ENCODE data around the gene PTPRJ. TPM values are rescaled to one million over a fixed set of nuclear protein-coding genes. Genes with fewer than 3 reads are reported as not detected.

PTPRJ gene
- total and polyA plus RNA-seq, 2 donors (not counting 3 experiments of a cell fraction or from before 2014, with no cell fraction given), result 3.1 to 7.7 TPM

DNA sequence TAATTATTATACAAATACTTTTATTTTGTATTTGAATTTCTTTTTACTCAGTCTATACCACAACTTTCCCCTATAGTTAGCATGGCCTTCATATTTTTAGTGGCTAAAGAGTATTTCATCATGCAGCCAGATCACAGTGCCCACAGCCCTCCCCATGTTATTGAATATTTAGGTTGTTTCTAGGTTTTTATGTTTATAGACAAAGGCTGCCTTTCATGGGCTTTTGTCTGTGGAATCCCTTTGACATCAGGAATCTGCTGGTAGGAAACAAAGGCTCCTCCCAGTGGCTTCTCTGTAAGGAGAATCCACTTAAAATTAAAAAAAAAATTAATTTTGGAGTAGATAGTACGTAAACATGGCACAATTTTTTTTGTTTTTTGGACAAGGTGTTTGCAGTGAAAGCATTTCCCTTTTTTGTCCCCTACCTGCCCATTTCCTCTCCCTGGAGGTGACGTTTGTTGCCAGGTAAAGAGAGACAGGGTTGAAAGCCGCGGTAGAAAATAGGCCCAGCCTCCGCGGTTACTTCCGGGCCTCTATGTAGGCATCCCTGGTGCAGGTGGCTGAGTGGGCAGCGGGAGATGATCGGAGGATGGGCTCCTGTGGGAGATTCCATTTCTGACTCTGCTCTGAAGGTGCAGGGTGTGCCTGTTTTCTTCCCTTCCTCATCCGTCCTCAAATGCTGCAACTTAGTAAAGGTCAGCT is 154.0 kb downstream of the PTPRJ start:
- Histone ChIP-seq H2AFZ (ENCODE audit: low read depth, low read length) (no peak overlapping the region), H4K20me1 (replicated peaks; ENCODE audit: control insufficient read depth, extremely low read depth, insufficient read depth, low read length) (no peaks in the 10 kb centered on the region), H3K4me3 (replicated peaks in 1 of 3; ENCODE audit: insufficient read depth in 1 of 3, low read depth in 1 of 3, low read length in 3 of 3) (no peak overlapping the region), H3K27ac (ENCODE audit: insufficient read depth, low read depth, low read length) (no peak overlapping the region), H3K9me3 (replicated peaks; ENCODE audit: control insufficient read depth, insufficient read depth, low read length) (no peaks in the 10 kb centered on the region), H3K36me3 (ENCODE audit: control insufficient read depth in 2 of 2, extremely low read depth in 1 of 2, insufficient read depth in 2 of 2, low read length in 2 of 2) (no peaks in the 10 kb centered on the region), H3K79me2 (ENCODE audit: control insufficient read depth, insufficient read depth, low read length) (no peaks in the 10 kb centered on the region), H3K4me1 (ENCODE audit: control insufficient read depth, extremely low read depth, insufficient read depth, low read length) (no peaks in the 10 kb centered on the region), H3K9ac (replicated peaks; ENCODE audit: extremely low read depth, insufficient read depth, low read length) (no peak overlapping the region), H3K27me3 (ENCODE audit: control insufficient read depth in 2 of 2, insufficient read depth in 2 of 2, low read length in 2 of 2) (no peaks in the 10 kb centered on the region), H3K4me2 (ENCODE audit: insufficient read depth, low read length) (no peak overlapping the region), H3K9me1 (replicated peaks; ENCODE audit: control insufficient read depth, extremely low read depth, insufficient read depth, low read length) (no peaks in the 10 kb centered on the region)
- ChIA-PET POLR2A (no interaction called here), CTCF (no interaction called here)
- DNase-seq (ENCODE audit: low read depth, low spot score), result no peak
- intact Hi-C loops (cut with micrococcal nuclease) (no loop called here), dilution Hi-C loops (cut with MboI; ENCODE audit: extremely low pct_ligation_motif_present, low sequenced_read_pairs) (no loop called here)
- no TSS peak for BruUV-seq (replicated peaks)
- TF ChIP-seq, protein P1, sequence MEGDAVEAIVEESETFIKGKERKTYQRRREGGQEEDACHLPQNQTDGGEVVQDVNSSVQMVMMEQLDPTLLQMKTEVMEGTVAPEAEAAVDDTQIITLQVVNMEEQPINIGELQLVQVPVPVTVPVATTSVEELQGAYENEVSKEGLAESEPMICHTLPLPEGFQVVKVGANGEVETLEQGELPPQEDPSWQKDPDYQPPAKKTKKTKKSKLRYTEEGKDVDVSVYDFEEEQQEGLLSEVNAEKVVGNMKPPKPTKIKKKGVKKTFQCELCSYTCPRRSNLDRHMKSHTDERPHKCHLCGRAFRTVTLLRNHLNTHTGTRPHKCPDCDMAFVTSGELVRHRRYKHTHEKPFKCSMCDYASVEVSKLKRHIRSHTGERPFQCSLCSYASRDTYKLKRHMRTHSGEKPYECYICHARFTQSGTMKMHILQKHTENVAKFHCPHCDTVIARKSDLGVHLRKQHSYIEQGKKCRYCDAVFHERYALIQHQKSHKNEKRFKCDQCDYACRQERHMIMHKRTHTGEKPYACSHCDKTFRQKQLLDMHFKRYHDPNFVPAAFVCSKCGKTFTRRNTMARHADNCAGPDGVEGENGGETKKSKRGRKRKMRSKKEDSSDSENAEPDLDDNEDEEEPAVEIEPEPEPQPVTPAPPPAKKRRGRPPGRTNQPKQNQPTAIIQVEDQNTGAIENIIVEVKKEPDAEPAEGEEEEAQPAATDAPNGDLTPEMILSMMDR (IDR thresholded peaks at IDR 0.05; ENCODE audit: extremely low read depth in 1 of 2, insufficient read depth in 1 of 2, low read depth in 1 of 2, low read length in 2 of 2), result no peak
- TF ChIP-seq EZH2 (IDR thresholded peaks at IDR 0.05; ENCODE audit: borderline replicate concordance, low read depth, low read length, severe bottlenecking) (no peak), JUN (IDR thresholded peaks at IDR 0.05; ENCODE audit: borderline replicate concordance, insufficient read depth, insufficient read length, low read depth) (no peak), GATA2 (IDR thresholded peaks at IDR 0.05; ENCODE audit: insufficient read depth, insufficient read length, low read depth, low read length) (no peak), POLR2A (IDR thresholded peaks at IDR 0.05; ENCODE audit: low read depth, low read length) (no peak), MYC (IDR thresholded peaks at IDR 0.05; ENCODE audit: low read depth, low read length) (no peak), POLR2AphosphoS5 (IDR thresholded peaks at IDR 0.05; ENCODE audit: insufficient read depth, low read depth, low read length) (no peak), MAX (IDR thresholded peaks at IDR 0.05; ENCODE audit: insufficient read depth, insufficient read length) (no peak), FOS (IDR thresholded peaks at IDR 0.05; ENCODE audit: borderline replicate concordance, insufficient read depth, low read length) (no peak)
- FAIRE-seq, result no peak

Measured in endothelial cell of umbilical vein (primary cell).